GM10248 (cell line): Measurements from ENCODE around the gene SLC6A16.
A peak's percentile ranks its signal among the peaks of the same experiment; 100 is the strongest.
"Not testable (repeated sequence)": the region's sequence is repeated elsewhere in the genome, so short reads cannot be mapped to it uniquely, and the experiment has no call there.

ENCODE experiments used
- CTCF ChIA-PET: fragments of 300-600 bp; sonication (Branson Sonifier 250); formaldehyde crosslinking; extraction: SDS; loops from one replicate; lab custom pipeline; 2021; ENCODE audit warnings: antibody characterized with exemption; lab: Yijun Ruan, JAX
- POLR2A ChIA-PET: fragments of 350-650 bp; sonication (Branson Sonifier 250); formaldehyde crosslinking; extraction: SDS; loops from one replicate; lab custom pipeline; 2020; ENCODE audit warnings: antibody characterized with exemption; lab: Yijun Ruan, JAX
- DNase-seq: peaks from one replicate; pipeline ENCODE4 v3.0.0; 2012; ENCODE audit errors: extremely low spot score
- CTCF ChIP-seq: IDR thresholded peaks from 2 replicates; pipeline ENCODE4 v1.5.1; 2012; ENCODE audit warnings: mild to moderate bottlenecking, low read depth; ENCODE audit errors: extremely low read depth, missing control alignments, control extremely low read depth

SLC6A16 gene

GRCh38 chr19:49336482-49337266 is 11.7 kb upstream of the SLC6A16 start:
- TF ChIP-seq CTCF, result no peak
- ChIA-PET CTCF (interaction anchor here (1.0 to 1.4 kb wide), 2 partner anchors 36 to 134 kb away, joined by 3 to 4 read pairs; no protein-coding TSS in a partner anchor), POLR2A (interaction anchor here (0.6 kb wide), 1 partner anchor 27 kb away, joined by 5 read pairs; the partner anchor contains the start of gene DKKL1)
- no peak for DNase-seq

- CTCF ChIA-PET, result interaction anchor here (1.6 to 1.8 kb wide), 2 partner anchors 35 kb away, joined by 3 to 12 read pairs; no protein-coding TSS in a partner anchor
- POLR2A ChIA-PET, result no interaction called here
- DNase-seq, result peak; percentile 67
- TF ChIP-seq CTCF, result no peak
Observed at GRCh38 chr19:49335784-49336481, 10.9 kb upstream of the SLC6A16 start.

GRCh38 chr19:49335071-49335783 is 10.2 kb upstream of the SLC6A16 start, which contains the start of gene CD37:
CD37 (plus strand) TSS chr19:49335406; CDS start chr19:49335541, 135 bp downstream.
- ChIA-PET POLR2A (no interaction called here), CTCF (interaction anchor here (1.6 to 2.1 kb wide), 4 partner anchors 16 to 56 kb away, joined by 3 to 12 read pairs (median 6); no protein-coding TSS in a partner anchor)
- peak; percentile 78 for DNase-seq
- no peak for TF ChIP-seq CTCF

- POLR2A ChIA-PET, result no interaction called here
Observed at GRCh38 chr19:49333811-49334288, 8.9 kb upstream of the SLC6A16 start.

GRCh38 chr19:49333418-49333805 is 8.4 kb upstream of the SLC6A16 start:
- POLR2A ChIA-PET, result no interaction called here
- CTCF ChIA-PET, result interaction anchor here (1.2 to 2.1 kb wide), 4 partner anchors 9 to 137 kb away, joined by 3 to 8 read pairs (median 4); no protein-coding TSS in a partner anchor
- no peak for TF ChIP-seq CTCF
- DNase-seq, result no peak

More at GRCh38 chr19:49333811-49334288, 8.9 kb upstream of the SLC6A16 start:
- CTCF ChIA-PET, result interaction anchor here (1.2 to 2.1 kb wide), 4 partner anchors 8 to 58 kb away, joined by 3 to 8 read pairs (median 5); no protein-coding TSS in a partner anchor
- no peak for TF ChIP-seq CTCF
- peak; percentile 74 for DNase-seq

GRCh38 chr19:49332691-49333417 is 7.9 kb upstream of the SLC6A16 start:
- DNase-seq, POLR2A ChIA-PET: not testable (repeated sequence)
- CTCF ChIA-PET, result interaction anchor here (1.1 to 2.1 kb wide), 5 partner anchors 9 to 138 kb away, joined by 3 to 8 read pairs (median 3); no protein-coding TSS in a partner anchor
